Endothelial cell of umbilical vein (primary cell): ENCODE results near the gene SMIM12.

Source experiments
- POLR2A ChIP-seq: IDR thresholded peaks from 2 replicates; pipeline ENCODE4 v1.6.1; 2012; ENCODE audit warnings: low read depth, mild to moderate bottlenecking, control low read depth, low read length
- TF ChIP-seq, protein P1 (sequence below), 2 donors: IDR thresholded peaks; 1 replicate in 1 of 2; 2 replicates in 1 of 2; pipeline ENCODE4 v1.5.1; 2011; ENCODE audit warnings: low read length in 2 of 2, mild to moderate bottlenecking in 2 of 2, moderate library complexity in 2 of 2, control low read depth in 1 of 2, inconsistent platforms in 1 of 2, low read depth in 1 of 2; ENCODE audit not compliant: insufficient read depth in 1 of 2; ENCODE audit errors: extremely low read depth in 1 of 2

DNA sequence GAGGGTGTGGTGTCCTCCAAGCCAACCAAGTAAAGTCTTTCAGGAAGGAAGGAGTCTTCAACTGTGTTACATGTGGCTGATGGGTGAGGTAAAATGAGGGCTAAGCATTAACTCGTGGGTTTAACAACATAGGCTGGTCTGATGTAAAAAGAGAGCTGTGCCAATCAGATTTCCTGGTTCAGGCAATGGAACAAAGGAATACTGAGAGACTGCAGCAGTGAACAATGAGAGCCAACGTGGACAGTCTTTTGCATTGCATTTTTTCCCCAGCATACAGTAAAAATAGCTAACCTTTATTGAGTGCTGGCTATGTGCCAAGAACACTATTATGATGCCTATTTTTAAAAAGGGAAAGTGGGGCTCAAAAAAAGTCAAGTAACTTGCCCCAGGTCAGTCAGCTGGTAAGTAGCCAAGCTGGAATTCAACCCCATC lies 38.8 kb upstream of the SMIM12 start:
- TF ChIP-seq, protein P1, sequence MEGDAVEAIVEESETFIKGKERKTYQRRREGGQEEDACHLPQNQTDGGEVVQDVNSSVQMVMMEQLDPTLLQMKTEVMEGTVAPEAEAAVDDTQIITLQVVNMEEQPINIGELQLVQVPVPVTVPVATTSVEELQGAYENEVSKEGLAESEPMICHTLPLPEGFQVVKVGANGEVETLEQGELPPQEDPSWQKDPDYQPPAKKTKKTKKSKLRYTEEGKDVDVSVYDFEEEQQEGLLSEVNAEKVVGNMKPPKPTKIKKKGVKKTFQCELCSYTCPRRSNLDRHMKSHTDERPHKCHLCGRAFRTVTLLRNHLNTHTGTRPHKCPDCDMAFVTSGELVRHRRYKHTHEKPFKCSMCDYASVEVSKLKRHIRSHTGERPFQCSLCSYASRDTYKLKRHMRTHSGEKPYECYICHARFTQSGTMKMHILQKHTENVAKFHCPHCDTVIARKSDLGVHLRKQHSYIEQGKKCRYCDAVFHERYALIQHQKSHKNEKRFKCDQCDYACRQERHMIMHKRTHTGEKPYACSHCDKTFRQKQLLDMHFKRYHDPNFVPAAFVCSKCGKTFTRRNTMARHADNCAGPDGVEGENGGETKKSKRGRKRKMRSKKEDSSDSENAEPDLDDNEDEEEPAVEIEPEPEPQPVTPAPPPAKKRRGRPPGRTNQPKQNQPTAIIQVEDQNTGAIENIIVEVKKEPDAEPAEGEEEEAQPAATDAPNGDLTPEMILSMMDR (IDR thresholded peaks at IDR 0.05; ENCODE audit: extremely low read depth in 1 of 2, insufficient read depth in 1 of 2, low read depth in 1 of 2, low read length in 2 of 2), result no peak
- TF ChIP-seq POLR2A, result no peak
